A549 (cell line): ENCODE results near the gene KCNA10. TPM values are rescaled to one million over a fixed set of nuclear protein-coding genes. Genes with fewer than 3 reads are reported as not detected.

Experiments
- ATAC-seq, 2 experiments: fragments of 200-7000 bp in 1 of 2; fragments of >200 bp in 1 of 2; cut with Nextera tagmentation in 1 of 2; cut with Tn5 transposase in 1 of 2; 3 replicates each; pipeline versions ENCODE4 v1.8.0 to v1.9.1; 2018 to 2020; ENCODE audit warnings: mild to moderate bottlenecking in 1 of 2, moderate library complexity in 1 of 2
- CTCF ChIA-PET: fragments of 300-600 bp; sonication (Branson Sonifier 250); formaldehyde crosslinking; extraction: SDS; loops from one replicate; lab custom pipeline; 2021; ENCODE audit warnings: antibody characterized with exemption, inconsistent platforms; lab: Yijun Ruan, JAX
- POLR2A ChIA-PET: fragments of 350-600 bp; formaldehyde crosslinking; extraction: SDS; loops from one replicate; lab custom pipeline; 2021; ENCODE audit warnings: antibody characterized with exemption, inconsistent platforms; lab: Yijun Ruan, JAX
- DNase-seq, 2 experiments: peaks; one replicate each; pipeline versions ENCODE4 v3.0.0 to v3.0.0-alpha.2; 2011 to 2016; ENCODE audit warnings: low read depth in 1 of 2, low spot score in 1 of 2
- FAIRE-seq: peaks from 2 replicates; lab custom pipeline; 2011; peaks lifted over from hg19 to GRCh38; lab: Jason Lieb, UNC
- H3K27ac ChIP-seq, 2 experiments: fragments of >200 bp; sonication (Bioruptor Twin); formaldehyde crosslinking; 3 replicates each; pipeline ENCODE4 v1.5.1; 2016 to 2017
- H3K4me1 ChIP-seq: fragments of >200 bp; sonication (Bioruptor Twin); formaldehyde crosslinking; 3 replicates; pipeline ENCODE4 v1.6.1; 2016
- H3K4me2 ChIP-seq: fragments of >200 bp; sonication (Bioruptor Twin); formaldehyde crosslinking; 3 replicates; pipeline ENCODE4 v1.6.1; 2016
- H3K4me3 ChIP-seq: fragments of >200 bp; sonication (Bioruptor Twin); formaldehyde crosslinking; 3 replicates; pipeline ENCODE4 v1.5.1; 2016
- H3K9me3 ChIP-seq: fragments of >200 bp; sonication (Bioruptor Twin); formaldehyde crosslinking; 3 replicates; pipeline ENCODE4 v1.6.1; 2016
- CHD4 ChIP-seq: fragments of 200-600 bp; sonication (generic); IDR thresholded peaks from 2 replicates; pipeline ENCODE4 v1.6.1; 2016; ENCODE audit warnings: antibody characterized with exemption, mild to moderate bottlenecking, borderline replicate concordance
- CTCF ChIP-seq: fragments of >200 bp; sonication (Bioruptor Twin); formaldehyde crosslinking; IDR thresholded peaks from 3 replicates; pipeline ENCODE4 v1.5.1; 2016
- EHF ChIP-seq: fragments of 250-450 bp; sonication (Bioruptor Pico); IDR thresholded peaks from 2 replicates; pipeline ENCODE4 v1.5.0; 2020; ENCODE audit warnings: mild to moderate bottlenecking
- EHMT2 ChIP-seq: fragments of 200-600 bp; sonication (generic); IDR thresholded peaks from 2 replicates; pipeline ENCODE4 v1.6.1; 2016; ENCODE audit warnings: antibody characterized with exemption, low read depth, mild to moderate bottlenecking, moderate library complexity
- FOSB ChIP-seq: fragments of 250-450 bp; sonication (Bioruptor Pico); IDR thresholded peaks from 2 replicates; pipeline ENCODE4 v1.5.0; 2020; ENCODE audit warnings: mild to moderate bottlenecking, moderate library complexity
- FOSL2 ChIP-seq, 2 experiments: fragments of 450-650 bp in 1 of 2; fragments of >200 bp in 1 of 2; sonication (Bioruptor Twin) in 1 of 2; formaldehyde crosslinking; IDR thresholded peaks; 2 replicates each; pipeline versions ENCODE4 v1.5.0 to v1.6.1; 2016 to 2020; ENCODE audit warnings: mild to moderate bottlenecking in 1 of 2, moderate library complexity in 1 of 2
- HOXB5 ChIP-seq: fragments of 250-450 bp; sonication (Bioruptor Pico); IDR thresholded peaks from 2 replicates; pipeline ENCODE4 v1.5.0; 2020; ENCODE audit warnings: mild to moderate bottlenecking, moderate library complexity
- KDM5A ChIP-seq: fragments of 200-600 bp; sonication (generic); IDR thresholded peaks from 2 replicates; pipeline ENCODE4 v1.6.1; 2016; ENCODE audit warnings: antibody characterized with exemption, mild to moderate bottlenecking
- NPAS2 ChIP-seq: fragments of 250-450 bp; sonication (Bioruptor Pico); IDR thresholded peaks from 2 replicates; pipeline ENCODE4 v1.8.0; 2022; ENCODE audit warnings: mild to moderate bottlenecking, moderate library complexity, borderline replicate concordance
- RAD21 ChIP-seq, 2 experiments: fragments of >200 bp in 1 of 2; sonication (Bioruptor Twin) in 1 of 2; formaldehyde crosslinking in 1 of 2; IDR thresholded peaks in 1 of 2; conservative IDR thresholded peaks in 1 of 2; 2 replicates in 1 of 2; 3 replicates in 1 of 2; pipeline ENCODE4 v1.6.1; 2012 to 2018; ENCODE audit warnings: inconsistent platforms in 1 of 2
- RARB ChIP-seq: fragments of 250-450 bp; sonication (Bioruptor Pico); IDR thresholded peaks from 2 replicates; pipeline ENCODE4 v1.8.0; 2021; ENCODE audit warnings: mild to moderate bottlenecking, moderate library complexity
- RFX5 ChIP-seq: fragments of 450-650 bp; IDR thresholded peaks from 2 replicates; pipeline ENCODE4 v1.7.1; 2014; ENCODE audit warnings: antibody characterized with exemption, mild to moderate bottlenecking, moderate library complexity
- SMC3 ChIP-seq: fragments of >200 bp; sonication (Bioruptor Twin); formaldehyde crosslinking; IDR thresholded peaks from 3 replicates; pipeline ENCODE4 v1.6.1; 2018; ENCODE audit warnings: inconsistent platforms
- ZC3H11A ChIP-seq: fragments of 450-650 bp; IDR thresholded peaks from 2 replicates; pipeline ENCODE4 v1.6.1; 2014; ENCODE audit warnings: antibody characterized with exemption, mild to moderate bottlenecking
- WGBS: methylation state at CpG from one replicate; pipeline ENCODE4 v1.1.6; 2017; ENCODE audit errors: missing lambda C conversion rate; 5-methylcytosine and 5-hydroxymethylcytosine counted together
- polyA plus RNA-seq, 4 experiments: library from polyadenylated mRNA; depleted of rRNA in 3 of 4; stranded (reverse); fragments of >200 nt; fragmentation: RNase III in 1 of 4; extraction: RNeasy Plus Mini Kit Qiagen cat#74134 plus additional on column Dnase treatment in 1 of 4; gene quantifications; 2 replicates in 3 of 4; 3 replicates in 1 of 4; pipeline ENCODE4 v1.2.3, GENCODE V29; 2011 to 2017
- TF ChIP-seq, protein P1 (sequence below): fragments of >200 bp; sonication (Bioruptor Twin); formaldehyde crosslinking; IDR thresholded peaks from 3 replicates; pipeline ENCODE4 v1.6.1; 2016
- TF ChIP-seq, protein P2 (sequence below): fragments of 250-450 bp; sonication (Bioruptor Pico); IDR thresholded peaks from 2 replicates; pipeline ENCODE4 v1.5.0; 2020; ENCODE audit warnings: low read depth, mild to moderate bottlenecking, moderate library complexity
- TF ChIP-seq, protein P3 (sequence below): fragments of 200-600 bp; sonication (generic); IDR thresholded peaks from 2 replicates; pipeline ENCODE4 v1.6.1; 2016; ENCODE audit warnings: antibody characterized with exemption, mild to moderate bottlenecking, moderate library complexity
- TF ChIP-seq, protein P4 (sequence below): fragments of >200 bp; sonication (Bioruptor Twin); formaldehyde crosslinking; IDR thresholded peaks from 2 replicates; pipeline ENCODE4 v1.6.1; 2016

The KCNA10 gene
- polyA plus RNA-seq, 2 of the 4 experiments (the other 2 are of a cell fraction), result not detected

- TF ChIP-seq ZC3H11A, result no peak
- peak; percentile 18; the same call in 1 of the 3 replicates for TF ChIP-seq CTCF
- TF ChIP-seq EHF (CRISPR knock-in tag), result no peak
- TF ChIP-seq SMC3, result peak; percentile 16; the same call in 1 of the 3 replicates
- TF ChIP-seq EHMT2, result no peak
- 0 out of 5 replicates have a peak, but pooled peaks have one; percentile 16 to 26 for TF ChIP-seq RAD21 (conservative IDR thresholded peaks at IDR 0.05 in 1 of 2, IDR thresholded peaks at IDR 0.05 in 1 of 2)
Observed at GRCh38 chr1:110548381-110548780, 29.4 kb upstream of the KCNA10 start (continued).

GRCh38 chr1:110547017-110547416 is 28.0 kb upstream of the KCNA10 start:
- no peak for ATAC-seq
- no peak for DNase-seq
- Histone ChIP-seq H3K9me3 (no peaks in the 10 kb centered on the region), H3K4me1 (no peaks in the 10 kb centered on the region), H3K4me2 (no peak overlapping the region), H3K27ac (no peak overlapping the region), H3K4me3 (no peak overlapping the region)
- TF ChIP-seq NPAS2 (CRISPR knock-in tag) (no peak), CHD4 (no peak), RFX5 (no peak), FOSL2 (IDR thresholded peaks at IDR 0.05) (no peak), FOSL2 (CRISPR knock-in tag; IDR thresholded peaks at IDR 0.05) (no peak), KDM5A (no peak), HOXB5 (CRISPR knock-in tag) (no peak), RARB (CRISPR knock-in tag) (no peak), FOSB (CRISPR knock-in tag) (no peak)
- TF ChIP-seq, protein P1, sequence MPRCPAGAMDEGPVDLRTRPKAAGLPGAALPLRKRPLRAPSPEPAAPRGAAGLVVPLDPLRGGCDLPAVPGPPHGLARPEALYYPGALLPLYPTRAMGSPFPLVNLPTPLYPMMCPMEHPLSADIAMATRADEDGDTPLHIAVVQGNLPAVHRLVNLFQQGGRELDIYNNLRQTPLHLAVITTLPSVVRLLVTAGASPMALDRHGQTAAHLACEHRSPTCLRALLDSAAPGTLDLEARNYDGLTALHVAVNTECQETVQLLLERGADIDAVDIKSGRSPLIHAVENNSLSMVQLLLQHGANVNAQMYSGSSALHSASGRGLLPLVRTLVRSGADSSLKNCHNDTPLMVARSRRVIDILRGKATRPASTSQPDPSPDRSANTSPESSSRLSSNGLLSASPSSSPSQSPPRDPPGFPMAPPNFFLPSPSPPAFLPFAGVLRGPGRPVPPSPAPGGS, result no peak
- TF ChIP-seq, protein P2, sequence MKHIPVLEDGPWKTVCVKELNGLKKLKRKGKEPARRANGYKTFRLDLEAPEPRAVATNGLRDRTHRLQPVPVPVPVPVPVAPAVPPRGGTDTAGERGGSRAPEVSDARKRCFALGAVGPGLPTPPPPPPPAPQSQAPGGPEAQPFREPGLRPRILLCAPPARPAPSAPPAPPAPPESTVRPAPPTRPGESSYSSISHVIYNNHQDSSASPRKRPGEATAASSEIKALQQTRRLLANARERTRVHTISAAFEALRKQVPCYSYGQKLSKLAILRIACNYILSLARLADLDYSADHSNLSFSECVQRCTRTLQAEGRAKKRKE, result no peak
- TF ChIP-seq, protein P3, sequence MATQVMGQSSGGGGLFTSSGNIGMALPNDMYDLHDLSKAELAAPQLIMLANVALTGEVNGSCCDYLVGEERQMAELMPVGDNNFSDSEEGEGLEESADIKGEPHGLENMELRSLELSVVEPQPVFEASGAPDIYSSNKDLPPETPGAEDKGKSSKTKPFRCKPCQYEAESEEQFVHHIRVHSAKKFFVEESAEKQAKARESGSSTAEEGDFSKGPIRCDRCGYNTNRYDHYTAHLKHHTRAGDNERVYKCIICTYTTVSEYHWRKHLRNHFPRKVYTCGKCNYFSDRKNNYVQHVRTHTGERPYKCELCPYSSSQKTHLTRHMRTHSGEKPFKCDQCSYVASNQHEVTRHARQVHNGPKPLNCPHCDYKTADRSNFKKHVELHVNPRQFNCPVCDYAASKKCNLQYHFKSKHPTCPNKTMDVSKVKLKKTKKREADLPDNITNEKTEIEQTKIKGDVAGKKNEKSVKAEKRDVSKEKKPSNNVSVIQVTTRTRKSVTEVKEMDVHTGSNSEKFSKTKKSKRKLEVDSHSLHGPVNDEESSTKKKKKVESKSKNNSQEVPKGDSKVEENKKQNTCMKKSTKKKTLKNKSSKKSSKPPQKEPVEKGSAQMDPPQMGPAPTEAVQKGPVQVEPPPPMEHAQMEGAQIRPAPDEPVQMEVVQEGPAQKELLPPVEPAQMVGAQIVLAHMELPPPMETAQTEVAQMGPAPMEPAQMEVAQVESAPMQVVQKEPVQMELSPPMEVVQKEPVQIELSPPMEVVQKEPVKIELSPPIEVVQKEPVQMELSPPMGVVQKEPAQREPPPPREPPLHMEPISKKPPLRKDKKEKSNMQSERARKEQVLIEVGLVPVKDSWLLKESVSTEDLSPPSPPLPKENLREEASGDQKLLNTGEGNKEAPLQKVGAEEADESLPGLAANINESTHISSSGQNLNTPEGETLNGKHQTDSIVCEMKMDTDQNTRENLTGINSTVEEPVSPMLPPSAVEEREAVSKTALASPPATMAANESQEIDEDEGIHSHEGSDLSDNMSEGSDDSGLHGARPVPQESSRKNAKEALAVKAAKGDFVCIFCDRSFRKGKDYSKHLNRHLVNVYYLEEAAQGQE, result no peak
- TF ChIP-seq, protein P4, sequence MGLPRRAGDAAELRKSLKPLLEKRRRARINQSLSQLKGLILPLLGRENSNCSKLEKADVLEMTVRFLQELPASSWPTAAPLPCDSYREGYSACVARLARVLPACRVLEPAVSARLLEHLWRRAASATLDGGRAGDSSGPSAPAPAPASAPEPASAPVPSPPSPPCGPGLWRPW, result no peak
- WGBS, result 10% methylated on average over 2 of the region's 2 CpGs
- ChIA-PET CTCF (no interaction called here), POLR2A (no interaction called here)
- no peak for FAIRE-seq
